NCI-H446 (cell line): ENCODE measurements around the gene SERHL2.
"Not testable (repeated sequence)": the region's sequence is repeated elsewhere in the genome, so short reads cannot be mapped to it uniquely, and the experiment has no call there.

Source experiments
- DNase-seq, 2 experiments: peaks; one replicate each; lab custom pipeline; 2025; lab: John Stamatoyannopoulos, UW

The SERHL2 gene

DNA sequence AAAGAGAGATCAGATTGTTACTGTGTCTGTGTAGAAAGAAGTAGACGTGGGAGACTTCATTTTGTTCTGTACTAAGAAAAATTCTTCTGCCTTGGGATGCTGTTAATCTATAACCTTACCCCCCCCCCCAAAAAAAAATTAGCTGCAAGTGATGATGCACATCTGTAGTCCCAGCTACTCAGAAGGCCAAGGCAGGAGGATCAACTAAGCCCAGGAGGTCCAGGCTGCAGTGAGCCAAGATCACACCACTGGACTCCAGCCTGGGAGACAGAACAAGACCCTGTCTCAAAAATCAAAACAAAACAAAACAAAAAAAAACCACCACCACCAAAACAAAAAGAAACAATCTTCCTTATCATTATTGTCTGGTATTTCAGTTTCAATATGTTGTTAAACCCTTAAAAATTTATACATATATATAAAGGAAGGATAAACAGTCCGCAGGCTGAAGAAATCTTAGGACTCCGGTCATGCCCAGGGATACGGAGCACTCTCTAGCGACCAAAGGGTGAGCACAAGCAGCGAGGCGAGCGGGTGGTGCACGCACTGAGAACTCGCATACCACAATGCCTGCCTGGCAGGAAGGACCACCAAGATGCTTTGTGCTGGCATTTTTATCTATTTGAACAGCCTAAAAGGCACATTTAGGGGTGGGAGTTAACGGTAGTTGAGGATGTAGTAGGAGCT, 54.5 kb downstream of the SERHL2 start:
- DNase-seq, result no peak

GRCh38 chr22:42608823-42609361, 55.1 kb downstream of the SERHL2 start:
- peak in 1 of 2 experiments; percentile 46 for DNase-seq

- no peak for DNase-seq
These were observed 56.4 kb downstream of the SERHL2 start for GRCh38 chr22:42610186-42610585.

GRCh38 chr22:42611051-42611450, 57.3 kb downstream of the SERHL2 start:
- DNase-seq, result no peak

- DNase-seq, result no peak
These were observed 58.6 kb downstream of the SERHL2 start for GRCh38 chr22:42612336-42612735.

DNA sequence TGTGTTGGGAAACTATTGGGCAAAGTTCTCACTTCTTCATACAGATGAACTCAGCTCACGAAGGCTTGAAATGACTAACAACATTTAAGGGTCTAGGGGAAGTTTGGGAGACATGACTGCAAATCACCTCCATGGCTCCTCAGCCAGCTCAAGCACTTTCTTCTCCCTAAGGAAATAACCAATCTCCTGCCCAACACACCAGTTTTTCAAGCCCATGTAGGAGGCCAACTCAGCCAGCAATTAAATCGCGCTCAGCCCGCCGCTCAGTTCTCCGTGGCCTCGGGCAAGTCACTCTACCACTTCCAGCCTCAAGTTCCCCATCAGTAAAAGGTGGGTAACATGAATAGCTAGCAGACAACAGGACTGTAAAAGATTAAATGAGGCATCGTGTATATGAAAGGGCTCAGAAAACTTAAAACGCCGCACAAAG, 60.1 kb downstream of the SERHL2 start:
- no peak for DNase-seq

DNA sequence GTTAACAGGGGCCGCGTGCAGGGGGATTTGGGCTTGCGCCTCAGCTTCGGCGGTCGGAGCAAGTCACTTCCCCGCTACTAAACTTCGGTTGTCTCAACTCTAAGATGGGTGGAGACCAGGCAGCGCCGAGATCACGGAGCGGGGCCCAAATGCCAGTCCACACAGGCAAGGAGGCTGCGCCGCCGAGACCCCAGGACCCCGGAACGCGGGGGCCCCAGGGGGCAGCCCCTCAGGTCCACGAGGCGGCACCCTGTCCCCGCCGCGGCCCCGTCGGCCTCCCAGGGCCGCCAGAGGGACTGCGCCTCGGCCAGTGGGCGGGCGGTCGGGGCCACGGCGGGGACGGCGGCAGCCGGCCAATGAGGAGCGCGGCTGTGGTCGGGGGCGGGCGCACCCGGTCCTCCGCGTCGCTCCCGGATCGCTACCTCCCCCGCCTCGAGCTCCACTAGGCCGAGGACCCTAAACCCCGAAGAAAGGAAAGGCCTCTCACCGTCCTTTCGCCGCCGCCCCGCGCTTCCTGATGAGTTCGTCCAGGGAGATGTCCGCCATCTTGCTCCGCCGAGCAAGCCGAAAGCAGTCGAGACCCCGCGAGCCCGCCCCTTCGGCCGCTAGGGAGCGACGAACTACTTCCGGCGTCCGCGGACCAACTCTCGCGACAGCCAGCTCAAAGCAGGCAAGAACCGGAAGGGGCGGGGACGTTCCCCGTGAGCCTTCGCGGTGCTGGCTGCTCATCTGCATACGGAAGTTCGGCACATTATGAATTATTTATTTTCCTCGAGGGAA, 60.7 kb downstream of the SERHL2 start, which contains the start of gene POLDIP3:
POLDIP3 (minus strand) TSS at position 572 of the 780 bp plus-strand sequence; CDS start at position 546, 26 bp downstream.
- DNase-seq, result peak; percentile 96 to 99

DNA sequence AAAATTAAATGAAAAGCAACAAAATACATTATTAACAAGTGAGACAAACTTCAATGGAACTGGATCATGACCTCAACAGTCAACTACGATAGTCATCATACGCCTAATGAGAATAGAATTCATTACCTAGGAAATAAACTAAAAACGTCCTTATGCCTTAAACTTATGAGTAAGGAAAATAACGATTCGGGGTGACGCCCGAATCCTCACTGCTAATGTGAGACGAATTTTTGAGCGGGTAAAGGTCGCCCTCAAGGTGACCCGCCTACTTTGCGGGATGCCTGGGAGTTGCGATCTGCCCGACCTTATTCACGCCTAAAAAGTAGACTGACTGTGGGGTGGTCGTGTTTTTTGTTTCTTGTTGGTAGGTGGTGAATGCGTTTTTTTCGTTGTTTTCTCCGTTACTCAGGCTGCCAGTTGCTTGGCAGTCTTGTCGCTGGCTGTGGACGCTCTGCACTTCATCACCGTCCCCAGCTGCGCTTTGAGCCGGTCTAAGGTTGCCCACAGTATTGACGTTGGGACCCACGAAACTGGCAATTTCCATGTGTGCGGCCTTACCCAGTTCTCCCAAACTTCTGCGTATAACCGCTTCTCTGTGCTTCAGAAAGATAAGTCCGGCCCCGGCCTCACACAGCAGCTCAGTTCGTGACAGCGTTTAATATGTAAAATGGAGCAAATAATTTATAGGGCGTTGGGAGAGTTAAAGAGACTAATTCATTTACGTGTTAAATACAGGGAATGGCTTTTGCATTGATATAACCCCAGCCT, 61.5 kb downstream of the SERHL2 start:
- peak; percentile 98 to 100 for DNase-seq

DNA sequence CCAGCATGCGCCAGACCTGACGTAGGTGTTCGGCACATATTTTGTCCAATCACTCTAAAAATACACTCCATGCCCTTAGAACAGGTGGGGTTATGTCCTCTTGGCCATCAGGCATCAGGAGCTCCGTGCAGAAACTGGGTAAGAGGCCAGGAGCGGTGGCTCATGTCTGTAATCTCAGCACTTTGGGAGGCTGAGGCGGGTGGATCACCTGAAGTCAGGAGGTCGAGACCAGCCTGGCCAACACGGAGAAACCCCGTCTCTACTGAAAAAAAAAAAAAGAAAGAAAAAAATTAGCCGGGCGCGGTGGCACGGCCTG, 62.1 kb downstream of the SERHL2 start:
- not testable (repeated sequence) for DNase-seq

DNA sequence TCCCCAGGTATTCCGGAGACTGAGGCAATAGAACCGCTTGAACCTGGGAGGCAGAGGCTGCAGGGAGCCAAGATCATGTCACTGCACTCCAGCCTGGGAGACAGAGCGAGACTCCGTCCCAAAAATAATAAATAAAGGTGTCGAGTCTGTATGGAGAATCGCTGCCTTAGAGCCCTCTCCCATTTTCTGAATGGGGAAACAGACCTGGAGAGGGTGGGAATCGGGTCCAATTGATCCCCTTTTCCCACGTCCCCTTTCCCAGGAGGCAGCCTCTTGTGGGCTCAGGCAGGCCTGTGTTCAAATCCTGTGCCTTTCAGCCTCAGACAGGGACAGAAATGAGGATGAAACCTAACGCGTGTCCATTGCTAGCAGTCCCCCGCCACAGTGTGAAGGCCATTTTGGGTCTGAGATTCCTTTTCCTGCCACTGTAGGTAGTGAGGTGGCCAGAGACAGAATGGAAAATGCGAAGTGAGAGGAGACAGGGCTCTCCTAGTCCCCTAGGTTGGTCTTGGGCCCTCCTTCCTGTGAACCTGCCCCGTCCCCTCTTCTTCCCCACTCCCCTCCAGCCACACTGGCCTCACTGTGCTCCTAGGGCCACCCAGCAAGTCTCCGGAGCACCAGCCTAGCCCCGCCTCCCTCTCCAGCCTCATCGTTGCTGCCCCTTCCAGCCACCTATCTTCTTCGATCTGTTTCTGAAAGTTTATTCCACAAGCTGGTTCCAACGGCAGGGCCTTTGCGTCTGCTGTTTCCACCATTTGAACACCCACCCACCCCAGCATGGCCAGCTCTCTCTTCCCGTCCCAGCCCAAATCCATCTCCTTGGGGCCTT, 63.6 kb downstream of the SERHL2 start:
- no peak for DNase-seq

- no peak for DNase-seq
These were observed 65.7 kb downstream of the SERHL2 start for GRCh38 chr22:42619261-42620063.

DNA sequence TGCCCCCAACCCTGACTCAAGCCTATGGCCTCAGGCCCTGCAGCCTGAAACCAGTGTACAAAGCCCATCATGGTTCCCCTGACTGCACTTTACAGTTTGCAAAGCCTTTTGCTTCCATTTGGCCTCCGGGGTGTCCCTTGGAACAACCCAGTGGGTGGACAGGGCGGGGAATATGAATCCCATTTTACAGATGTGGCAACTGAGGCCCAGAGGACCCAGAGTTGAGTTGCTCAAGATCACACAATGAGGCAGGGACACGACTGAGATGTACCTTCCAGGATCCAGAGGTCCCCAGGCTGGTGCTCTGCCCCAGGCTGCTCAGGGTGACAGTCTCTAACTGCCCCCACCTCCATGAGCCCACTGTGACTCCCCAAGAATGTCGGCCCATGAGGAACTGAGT, 66.3 kb downstream of the SERHL2 start:
- no peak for DNase-seq

DNA sequence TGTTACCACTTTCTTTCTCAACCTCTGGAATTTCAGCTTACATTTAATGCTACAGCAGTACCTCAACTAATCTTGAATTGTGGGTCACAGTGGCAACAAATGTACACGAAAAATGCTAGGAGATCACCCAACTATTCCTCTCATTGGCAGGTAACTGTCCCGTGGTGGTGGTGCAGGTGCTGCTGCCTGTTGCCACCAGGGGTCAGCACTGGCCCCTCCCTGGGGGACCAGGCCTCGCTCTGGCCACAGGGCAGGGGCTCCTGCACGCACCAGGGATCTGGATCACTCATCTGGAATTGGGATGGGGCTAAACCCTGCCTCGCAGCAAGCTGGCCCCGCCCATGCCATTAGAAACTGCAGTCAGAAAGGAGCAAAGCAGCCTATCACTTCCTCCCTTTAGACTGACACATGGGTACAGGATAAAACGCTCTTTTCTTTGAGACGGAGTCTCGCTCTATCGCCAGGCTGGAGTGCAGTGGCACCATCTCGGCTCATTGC, 67.8 kb downstream of the SERHL2 start:
- DNase-seq, result peak in 1 of 2 experiments; percentile 44

- DNase-seq, result no peak
These were observed 68.4 kb downstream of the SERHL2 start for GRCh38 chr22:42622061-42622710.

- no peak for DNase-seq
These were observed 69.6 kb downstream of the SERHL2 start for GRCh38 chr22:42623301-42623751.
